ENCODE results near the gene SPART. TPM values are rescaled to one million over a fixed set of nuclear protein-coding genes. Genes with fewer than 3 reads are reported as not detected.

Gene SPART
- total and polyA plus RNA-seq, 2 donors (not counting 1 experiment from before 2014, with no cell fraction given) = 93.0 to 109 TPM

DNA sequence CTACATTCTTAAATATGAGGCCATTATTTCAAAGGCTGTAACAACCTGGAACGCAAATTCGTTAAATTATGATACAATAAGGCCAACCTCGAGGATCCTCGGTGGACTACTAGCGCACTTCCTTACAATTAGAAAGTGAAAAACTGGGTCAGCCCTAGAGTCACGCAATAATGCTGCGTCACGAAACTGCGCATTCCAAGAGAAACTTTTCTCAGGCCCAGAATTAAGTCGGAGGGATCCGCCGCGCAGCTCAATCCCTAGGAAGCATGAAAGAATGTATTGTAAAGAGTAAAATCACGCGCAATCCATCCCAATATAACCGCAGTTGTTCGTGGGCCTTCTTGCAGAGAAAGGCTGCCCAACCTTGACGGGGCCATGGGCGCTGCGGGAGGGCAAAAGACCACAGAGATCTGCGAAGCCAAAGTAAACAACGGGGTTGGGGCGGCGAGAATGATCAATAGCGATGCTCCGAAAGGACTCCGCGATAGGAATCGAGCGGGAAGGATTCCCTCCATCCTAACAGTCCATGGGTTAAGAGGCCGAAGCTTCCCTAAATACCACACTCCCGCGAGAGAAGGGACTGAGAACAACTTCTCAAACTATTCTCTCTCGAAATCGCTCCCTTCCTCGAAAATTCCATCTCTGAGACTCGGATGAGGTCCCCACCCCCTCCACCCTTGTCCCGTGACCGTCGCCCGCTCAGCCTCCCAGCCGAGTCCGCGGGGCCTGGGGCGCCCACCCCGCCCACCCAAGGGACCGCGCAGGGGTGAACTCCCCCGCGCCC is 564 bp downstream of the SPART start:
- H3K27ac ChIP-seq (ENCODE audit: insufficient read depth, low read length) = peak overlapping the region; percentile 100
- H3K9ac ChIP-seq (ENCODE audit: insufficient read depth, low read length) = peak overlapping the region; percentile 98
- H3K27me3 ChIP-seq (ENCODE audit: control insufficient read depth, insufficient read depth, low read length) = no peaks in the 10 kb centered on the region
- peak overlapping the region; percentile 74 to 97 (median 92) for H3K4me3 ChIP-seq (replicated peaks in 1 of 4; ENCODE audit: control extremely low read depth in 1 of 4, insufficient read depth in 1 of 4, low read depth in 3 of 4, low read length in 4 of 4)
- H3K36me3 ChIP-seq (ENCODE audit: control insufficient read depth, insufficient read depth, low read length) = no peaks in the 10 kb centered on the region
- peaks cover 2% of the 10 kb centered on the region for H3K4me1 ChIP-seq (ENCODE audit: control insufficient read depth, extremely low read depth, insufficient read depth, low read length)
- H4K20me1 ChIP-seq (ENCODE audit: control insufficient read depth, extremely low read depth, insufficient read depth, low read length) = no peaks in the 10 kb centered on the region
- H3K4me2 ChIP-seq (ENCODE audit: extremely low read depth, insufficient read depth, low read length) = peak overlapping the region; percentile 99
- no peak for TF ChIP-seq CTCF (conservative IDR thresholded peaks at IDR 0.05 in 1 of 2, IDR thresholded peaks at IDR 0.05 in 1 of 2; ENCODE audit: low read depth in 1 of 2, low read length in 2 of 2)
- no peak for TF ChIP-seq EZH2 (IDR thresholded peaks at IDR 0.05; ENCODE audit: low read length, missing control alignments)
- H3K79me2 ChIP-seq (ENCODE audit: control insufficient read depth, insufficient read depth, low read length) = peaks cover 44% of the 10 kb centered on the region
- H3K9me3 ChIP-seq (ENCODE audit: control insufficient read depth, insufficient read depth, low read depth, low read length) = no peaks in the 10 kb centered on the region
- peak overlapping the region; percentile 60 for H2AFZ ChIP-seq (ENCODE audit: low read length)
- DNase-seq (ENCODE audit: low read depth in 2 of 2) = peak; percentile 87 to 93

- Histone ChIP-seq H3K4me2 (ENCODE audit: extremely low read depth, insufficient read depth, low read length) (peak overlapping the region; percentile 99), H4K20me1 (ENCODE audit: control insufficient read depth, extremely low read depth, insufficient read depth, low read length) (no peaks in the 10 kb centered on the region), H3K4me3 (replicated peaks in 1 of 4; ENCODE audit: control extremely low read depth in 1 of 4, insufficient read depth in 1 of 4, low read depth in 3 of 4, low read length in 4 of 4) (peak overlapping the region; percentile 74 to 97 (median 92)), H3K36me3 (ENCODE audit: control insufficient read depth, insufficient read depth, low read length) (no peaks in the 10 kb centered on the region), H3K27me3 (ENCODE audit: control insufficient read depth, insufficient read depth, low read length) (no peaks in the 10 kb centered on the region), H2AFZ (ENCODE audit: low read length) (no peak overlapping the region), H3K4me1 (ENCODE audit: control insufficient read depth, extremely low read depth, insufficient read depth, low read length) (peaks cover 2% of the 10 kb centered on the region), H3K79me2 (ENCODE audit: control insufficient read depth, insufficient read depth, low read length) (peaks cover 49% of the 10 kb centered on the region), H3K9me3 (ENCODE audit: control insufficient read depth, insufficient read depth, low read depth, low read length) (no peaks in the 10 kb centered on the region), H3K9ac (ENCODE audit: insufficient read depth, low read length) (peak overlapping the region; percentile 98), H3K27ac (ENCODE audit: insufficient read depth, low read length) (peak overlapping the region; percentile 100)
- TF ChIP-seq EZH2 (IDR thresholded peaks at IDR 0.05; ENCODE audit: low read length, missing control alignments) = no peak
- no peak for TF ChIP-seq CTCF (conservative IDR thresholded peaks at IDR 0.05 in 1 of 2, IDR thresholded peaks at IDR 0.05 in 1 of 2; ENCODE audit: low read depth in 1 of 2, low read length in 2 of 2)
- DNase-seq (ENCODE audit: low read depth in 2 of 2) = peak in 1 of 2 donors; percentile 17
Observed at GRCh38 chr13:36344886-36345437, 1.2 kb downstream of the SPART start.

GRCh38 chr13:36344173-36344572 is 2.0 kb downstream of the SPART start:
- peak overlapping the region; percentile 100 for H3K27ac ChIP-seq (ENCODE audit: insufficient read depth, low read length)
- DNase-seq (ENCODE audit: low read depth in 2 of 2) = peak; percentile 35 to 83
- H3K27me3 ChIP-seq (ENCODE audit: control insufficient read depth, insufficient read depth, low read length) = no peaks in the 10 kb centered on the region
- no peaks in the 10 kb centered on the region for H3K36me3 ChIP-seq (ENCODE audit: control insufficient read depth, insufficient read depth, low read length)
- TF ChIP-seq CTCF (conservative IDR thresholded peaks at IDR 0.05 in 1 of 2, IDR thresholded peaks at IDR 0.05 in 1 of 2; ENCODE audit: low read depth in 1 of 2, low read length in 2 of 2) (no peak), EZH2 (IDR thresholded peaks at IDR 0.05; ENCODE audit: low read length, missing control alignments) (no peak)
- no peak overlapping the region for H2AFZ ChIP-seq (ENCODE audit: low read length)
- no peaks in the 10 kb centered on the region for H4K20me1 ChIP-seq (ENCODE audit: control insufficient read depth, extremely low read depth, insufficient read depth, low read length)
- H3K9ac ChIP-seq (ENCODE audit: insufficient read depth, low read length) = no peak overlapping the region
- no peaks in the 10 kb centered on the region for H3K9me3 ChIP-seq (ENCODE audit: control insufficient read depth, insufficient read depth, low read depth, low read length)
- peaks cover 55% of the 10 kb centered on the region for H3K79me2 ChIP-seq (ENCODE audit: control insufficient read depth, insufficient read depth, low read length)
- peak overlapping the region; percentile 74 to 97 (median 92) for H3K4me3 ChIP-seq (replicated peaks in 1 of 4; ENCODE audit: control extremely low read depth in 1 of 4, insufficient read depth in 1 of 4, low read depth in 3 of 4, low read length in 4 of 4)
- peaks cover 2% of the 10 kb centered on the region for H3K4me1 ChIP-seq (ENCODE audit: control insufficient read depth, extremely low read depth, insufficient read depth, low read length)
- H3K4me2 ChIP-seq (ENCODE audit: extremely low read depth, insufficient read depth, low read length) = peak overlapping the region; percentile 99
